ENCODE data around the gene ERRFI1. TPM values are rescaled to one million over a fixed set of nuclear protein-coding genes. Genes with fewer than 3 reads are reported as not detected.

The ERRFI1 gene
- total RNA-seq, 1 donor from 2014 or later, result 305 TPM

GRCh38 chr1:8047686-8048445 lies 21.8 kb upstream of the ERRFI1 start:
- Mint-ChIP-seq H3K9me3 (ENCODE audit: low read depth) (no peaks in the 10 kb centered on the region), H3K36me3 (ENCODE audit: low read depth) (no peaks in the 10 kb centered on the region), H3K4me3 (ENCODE audit: unreplicated experiment) (peak overlapping the region; percentile 46), H3K4me1 (ENCODE audit: low read depth) (peaks cover 43% of the 10 kb centered on the region), H3K27me3 (ENCODE audit: low read depth) (no peaks in the 10 kb centered on the region), H3K27ac (ENCODE audit: unreplicated experiment) (peak overlapping the region; percentile 99)
- TF ChIP-seq CTCF (IDR thresholded peaks at IDR 0.05), result no peak
- no peak for DNase-seq (ENCODE audit: low spot score)

GRCh38 chr1:8047112-8047511 lies 21.0 kb upstream of the ERRFI1 start:
- Mint-ChIP-seq H3K27me3 (ENCODE audit: low read depth) (no peaks in the 10 kb centered on the region), H3K9me3 (ENCODE audit: low read depth) (peaks cover 2% of the 10 kb centered on the region), H3K4me3 (ENCODE audit: unreplicated experiment) (no peak overlapping the region), H3K36me3 (ENCODE audit: low read depth) (peaks cover 2% of the 10 kb centered on the region), H3K27ac (ENCODE audit: unreplicated experiment) (peak overlapping the region; percentile 99), H3K4me1 (ENCODE audit: low read depth) (peaks cover 44% of the 10 kb centered on the region)
- no peak for DNase-seq (ENCODE audit: low spot score)
- no peak for TF ChIP-seq CTCF (IDR thresholded peaks at IDR 0.05)

- Mint-ChIP-seq H3K27me3 (ENCODE audit: low read depth) (no peaks in the 10 kb centered on the region), H3K9me3 (ENCODE audit: low read depth) (peaks cover 3% of the 10 kb centered on the region), H3K4me3 (ENCODE audit: unreplicated experiment) (no peak overlapping the region), H3K36me3 (ENCODE audit: low read depth) (peaks cover 3% of the 10 kb centered on the region), H3K27ac (ENCODE audit: unreplicated experiment) (peak overlapping the region; percentile 99), H3K4me1 (ENCODE audit: low read depth) (peaks cover 42% of the 10 kb centered on the region)
- DNase-seq (ENCODE audit: low spot score), result no peak
- TF ChIP-seq CTCF (IDR thresholded peaks at IDR 0.05), result no peak
Observed at GRCh38 chr1:8046391-8046790, 20.3 kb upstream of the ERRFI1 start.

- Mint-ChIP-seq H3K4me3 (ENCODE audit: unreplicated experiment) (no peak overlapping the region), H3K27ac (ENCODE audit: unreplicated experiment) (no peak overlapping the region), H3K27me3 (ENCODE audit: low read depth) (no peaks in the 10 kb centered on the region), H3K9me3 (ENCODE audit: low read depth) (peaks cover 3% of the 10 kb centered on the region), H3K36me3 (ENCODE audit: low read depth) (peaks cover 3% of the 10 kb centered on the region), H3K4me1 (ENCODE audit: low read depth) (peaks cover 53% of the 10 kb centered on the region)
- TF ChIP-seq CTCF (IDR thresholded peaks at IDR 0.05), result no peak
- DNase-seq (ENCODE audit: low spot score), result no peak
Observed at GRCh38 chr1:8043621-8044020, 17.5 kb upstream of the ERRFI1 start.

- Mint-ChIP-seq H3K36me3 (ENCODE audit: low read depth) (peaks cover 3% of the 10 kb centered on the region), H3K27ac (ENCODE audit: unreplicated experiment) (peak overlapping the region; percentile 30), H3K9me3 (ENCODE audit: low read depth) (peaks cover 3% of the 10 kb centered on the region), H3K27me3 (ENCODE audit: low read depth) (no peaks in the 10 kb centered on the region), H3K4me1 (ENCODE audit: low read depth) (peaks cover 39% of the 10 kb centered on the region), H3K4me3 (ENCODE audit: unreplicated experiment) (no peak overlapping the region)
- DNase-seq (ENCODE audit: low spot score), result no peak
- no peak for TF ChIP-seq CTCF (IDR thresholded peaks at IDR 0.05)
Observed at GRCh38 chr1:8042134-8042533, 16.0 kb upstream of the ERRFI1 start.

Data from chondrocyte (in vitro differentiated cells).